IMR-90 (cell line): ENCODE measurements around the gene MRPL58.
"Not testable (repeated sequence)": the region's sequence is repeated elsewhere in the genome, so short reads cannot be mapped to it uniquely, and the experiment has no call there.

ENCODE experiments used
- BHLHE40 ChIP-seq: fragments of 150-350 bp; IDR thresholded peaks from 2 replicates; pipeline ENCODE4 v1.6.1; 2016; ENCODE audit warnings: mild to moderate bottlenecking, low read depth, low read length
- CHD1 ChIP-seq: IDR thresholded peaks from 2 replicates; pipeline ENCODE4 v1.6.1; 2012; ENCODE audit warnings: low read depth, low read length, improper control_type of control experiment
- ELK1 ChIP-seq: fragments of 150-350 bp; IDR thresholded peaks from 2 replicates; pipeline ENCODE4 v1.6.1; 2016; ENCODE audit warnings: low read depth, mild to moderate bottlenecking, low read length, moderate library complexity, borderline replicate concordance
- FOS ChIP-seq: fragments of 150-350 bp; IDR thresholded peaks from 2 replicates; pipeline ENCODE4 v1.6.1; 2016; ENCODE audit warnings: low read depth, low read length
- MAZ ChIP-seq: IDR thresholded peaks from 2 replicates; pipeline ENCODE4 v1.6.1; 2012; ENCODE audit warnings: low read depth, mild to moderate bottlenecking, low read length, improper control_type of control experiment, moderate library complexity, borderline replicate concordance
- MXI1 ChIP-seq: IDR thresholded peaks from 2 replicates; pipeline ENCODE4 v1.6.1; 2012; ENCODE audit warnings: low read depth, mild to moderate bottlenecking, low read length, moderate library complexity, borderline replicate concordance
- NFE2L2 ChIP-seq: fragments of 150-350 bp; IDR thresholded peaks from 2 replicates; pipeline ENCODE4 v1.6.1; 2016; ENCODE audit warnings: low read depth, mild to moderate bottlenecking, low read length
- POLR2A ChIP-seq: IDR thresholded peaks from 2 replicates; pipeline ENCODE4 v1.6.1; 2012; ENCODE audit warnings: mild to moderate bottlenecking, low read depth, low read length
- RAD21 ChIP-seq: IDR thresholded peaks from 2 replicates; pipeline ENCODE4 v1.6.1; 2012; ENCODE audit warnings: low read length, improper control_type of control experiment
- RFX5 ChIP-seq: IDR thresholded peaks from 2 replicates; pipeline ENCODE4 v1.8.0; 2012; ENCODE audit warnings: low read depth, mild to moderate bottlenecking, low read length, moderate library complexity
- TF ChIP-seq, protein P1 (sequence below): conservative IDR thresholded peaks from 2 replicates; pipeline ENCODE4 v1.5.1; 2012; ENCODE audit warnings: mild to moderate bottlenecking, low read depth, low read length, improper control_type of control experiment

- TF ChIP-seq, protein P1, sequence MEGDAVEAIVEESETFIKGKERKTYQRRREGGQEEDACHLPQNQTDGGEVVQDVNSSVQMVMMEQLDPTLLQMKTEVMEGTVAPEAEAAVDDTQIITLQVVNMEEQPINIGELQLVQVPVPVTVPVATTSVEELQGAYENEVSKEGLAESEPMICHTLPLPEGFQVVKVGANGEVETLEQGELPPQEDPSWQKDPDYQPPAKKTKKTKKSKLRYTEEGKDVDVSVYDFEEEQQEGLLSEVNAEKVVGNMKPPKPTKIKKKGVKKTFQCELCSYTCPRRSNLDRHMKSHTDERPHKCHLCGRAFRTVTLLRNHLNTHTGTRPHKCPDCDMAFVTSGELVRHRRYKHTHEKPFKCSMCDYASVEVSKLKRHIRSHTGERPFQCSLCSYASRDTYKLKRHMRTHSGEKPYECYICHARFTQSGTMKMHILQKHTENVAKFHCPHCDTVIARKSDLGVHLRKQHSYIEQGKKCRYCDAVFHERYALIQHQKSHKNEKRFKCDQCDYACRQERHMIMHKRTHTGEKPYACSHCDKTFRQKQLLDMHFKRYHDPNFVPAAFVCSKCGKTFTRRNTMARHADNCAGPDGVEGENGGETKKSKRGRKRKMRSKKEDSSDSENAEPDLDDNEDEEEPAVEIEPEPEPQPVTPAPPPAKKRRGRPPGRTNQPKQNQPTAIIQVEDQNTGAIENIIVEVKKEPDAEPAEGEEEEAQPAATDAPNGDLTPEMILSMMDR: not testable (repeated sequence)
- TF ChIP-seq CHD1, RAD21, MXI1, FOS, POLR2A, ELK1, RFX5, BHLHE40, MAZ, NFE2L2: not testable (repeated sequence)
Measured at GRCh38 chr17:75043789-75044188, 31.3 kb downstream of the MRPL58 start.
